B cell (primary cell): Measurements from ENCODE around the gene PSMD1. TPM values are rescaled to one million over a fixed set of nuclear protein-coding genes. Genes with fewer than 3 reads are reported as not detected.

Source experiments
- ATAC-seq: fragments of 200-7000 bp; cut with Tn5 transposase; one replicate; pipeline ENCODE4 v1.10.0; 2021; ENCODE audit warnings: low read depth, mild to moderate bottlenecking, moderate number of reproducible peaks, moderate library complexity
- CTCF ChIA-PET: fragments of 350-600 bp; sonication (Branson Sonifier 250); formaldehyde crosslinking; loops from one replicate; lab custom pipeline; 2021; ENCODE audit warnings: antibody characterized with exemption, inconsistent platforms; lab: Charles Lee
- POLR2A ChIA-PET: fragments of 350-600 bp; sonication (Branson Sonifier 250); formaldehyde crosslinking; loops from one replicate; lab custom pipeline; 2021; ENCODE audit warnings: antibody characterized with exemption; lab: Charles Lee
- DNase-seq: peaks from one replicate; pipeline ENCODE4 v3.0.0; 2013
- H2AFZ ChIP-seq: 2 replicates; pipeline ENCODE4 v1.6.1; 2012; ENCODE audit warnings: mild to moderate bottlenecking, low read depth, low read length; ENCODE audit not compliant: insufficient read depth, poor library complexity, severe bottlenecking
- H3K27ac ChIP-seq, 2 donors: 1 replicate in 1 of 2; 2 replicates in 1 of 2; pipeline ENCODE4 v1.5.1; 2012 to 2013; ENCODE audit warnings: low read length in 2 of 2, mild to moderate bottlenecking in 2 of 2, moderate library complexity in 1 of 2
- H3K27me3 ChIP-seq, 4 experiments: fragments of 200-600 bp in 1 of 4; sonication (generic) in 1 of 4; replicated peaks in 1 of 4; 1 replicate in 2 of 4; 2 replicates in 2 of 4; pipeline versions ENCODE4 v1.6.1 to v1.7.0; 2013 to 2016; ENCODE audit warnings: low read length in 3 of 4, mild to moderate bottlenecking in 2 of 4, mixed read lengths in 1 of 4, moderate library complexity in 1 of 4; ENCODE audit not compliant: insufficient read depth in 4 of 4, control insufficient read depth in 3 of 4; ENCODE audit errors: control extremely low read depth in 1 of 4
- H3K36me3 ChIP-seq, 2 experiments: replicated peaks in 1 of 2; 1 replicate in 1 of 2; 2 replicates in 1 of 2; pipeline versions ENCODE4 v1.6.1 to v1.7.1; 2013; ENCODE audit warnings: low read length in 1 of 2; ENCODE audit not compliant: insufficient read depth in 2 of 2, control insufficient read depth in 1 of 2; ENCODE audit errors: control extremely low read depth in 1 of 2, extremely low read depth in 1 of 2
- H3K4me1 ChIP-seq, 2 donors: fragments of 200-600 bp in 1 of 2; sonication (generic) in 1 of 2; 1 replicate in 1 of 2; 2 replicates in 1 of 2; pipeline versions ENCODE4 v1.5.1 to v1.6.1; 2013 to 2017; ENCODE audit warnings: low read length in 2 of 2; ENCODE audit not compliant: control insufficient read depth in 2 of 2, insufficient read depth in 2 of 2
- H3K4me2 ChIP-seq: replicated peaks from 2 replicates; pipeline ENCODE3; 2012; ENCODE audit warnings: mild to moderate bottlenecking, low read depth, low read length; ENCODE audit not compliant: poor library complexity, severe bottlenecking
- H3K4me3 ChIP-seq, 5 experiments: fragments of 200-600 bp in 1 of 5; sonication (generic) in 1 of 5; 1 replicate in 3 of 5; 2 replicates in 2 of 5; pipeline versions ENCODE4 v1.5.1 to v1.7.0; 2011 to 2016; ENCODE audit warnings: low read length in 4 of 5, mild to moderate bottlenecking in 4 of 5, low read depth in 2 of 5, control low read depth in 1 of 5, moderate library complexity in 1 of 5; ENCODE audit not compliant: insufficient read depth in 1 of 5; ENCODE audit errors: control extremely low read depth in 1 of 5, extremely low read depth in 1 of 5
- H3K79me2 ChIP-seq: fragments of 200-600 bp; sonication (generic); one replicate; pipeline ENCODE4 v1.6.0; 2016; ENCODE audit warnings: low read length; ENCODE audit not compliant: control insufficient read depth, insufficient read depth
- H3K9ac ChIP-seq: fragments of 200-600 bp; sonication (generic); 2 replicates; pipeline ENCODE4 v1.6.1; 2017; ENCODE audit warnings: mild to moderate bottlenecking, low read length, moderate library complexity
- H3K9me3 ChIP-seq, 3 donors: one replicate each; pipeline versions ENCODE4 v1.6.1 to v1.7.1; 2013; ENCODE audit warnings: low read length in 2 of 3; ENCODE audit not compliant: control insufficient read depth in 2 of 3, insufficient read depth in 1 of 3; ENCODE audit errors: control extremely low read depth in 1 of 3
- H4K20me1 ChIP-seq: 2 replicates; pipeline ENCODE4 v1.6.0; 2012; ENCODE audit warnings: mild to moderate bottlenecking, low read length; ENCODE audit not compliant: insufficient read depth, control insufficient read depth, poor library complexity, severe bottlenecking
- H3K27ac Mint-ChIP-seq: one replicate; pipeline ENCODE4 v1.8.0; 2021; ENCODE audit warnings: mixed read lengths
- H3K27me3 Mint-ChIP-seq: one replicate; pipeline ENCODE4 v1.8.0; 2021; ENCODE audit warnings: mixed read lengths
- H3K4me1 Mint-ChIP-seq: one replicate; pipeline ENCODE4 v1.8.0; 2021; ENCODE audit warnings: mixed read lengths
- H3K4me3 Mint-ChIP-seq: one replicate; pipeline ENCODE4 v1.8.0; 2021; ENCODE audit warnings: mixed read lengths
- H3K9me3 Mint-ChIP-seq: one replicate; pipeline ENCODE4 v1.8.0; 2022; ENCODE audit warnings: mixed read lengths; ENCODE audit not compliant: insufficient read depth
- CTCF ChIP-seq: fragments of 200-600 bp; IDR thresholded peaks from one replicate; pipeline ENCODE4 v1.8.0; 2022; ENCODE audit warnings: antibody characterized with exemption, mild to moderate bottlenecking
- EZH2 ChIP-seq: IDR thresholded peaks from 2 replicates; pipeline ENCODE4 v1.6.1; 2012; ENCODE audit warnings: borderline replicate concordance, low read depth, mild to moderate bottlenecking, moderate library complexity, low read length; ENCODE audit not compliant: insufficient read depth, poor library complexity, severe bottlenecking
- WGBS: methylation state at CpG from one replicate; pipeline ENCODE4 v1.1.5; 2013; ENCODE audit warnings: missing lambda C conversion rate; ENCODE audit not compliant: insufficient coverage; 5-methylcytosine and 5-hydroxymethylcytosine counted together
- intact Hi-C: fragments of 100-400 bp; cut with micrococcal nuclease; formaldehyde crosslinking; loops from one replicate; pipeline ENCODE4 v1.10.0; 2022
- polyA plus RNA-seq: library from polyadenylated mRNA; depleted of rRNA; stranded (reverse); fragments of >200 nt; gene quantifications from 2 replicates; pipeline ENCODE4 v1.2.3, GENCODE V29; 2012
- total RNA-seq, 2 donors: library from RNA; stranded (reverse); fragments of 120-200 nt in 1 of 2; gene quantifications; 1 replicate in 1 of 2; 2 replicates in 1 of 2; pipeline versions ENCODE4 v1.2.3 to v1.2.4, GENCODE V29; 2013 to 2022

The PSMD1 gene
- total and polyA plus RNA-seq, 2 donors (not counting 1 experiment from before 2014, with no cell fraction given) = 21.5 to 48.2 TPM

GRCh38 chr2:231030725-231031124, 25.9 kb upstream of the PSMD1 start:
- peaks cover 9% of the 10 kb centered on the region for H3K4me1 Mint-ChIP-seq
- no peaks in the 10 kb centered on the region for H3K36me3 ChIP-seq
- peaks cover 0 to 4% (median 0%) of the 10 kb centered on the region in 3 donors for H3K9me3 ChIP-seq
- no peak overlapping the region for H3K27ac ChIP-seq
- ATAC-seq (no peak), DNase-seq (no peak)
- no peak overlapping the region for H3K9ac ChIP-seq
- no peak for TF ChIP-seq EZH2
- no peak for TF ChIP-seq CTCF
- peaks cover 14% of the 10 kb centered on the region for H3K27me3 Mint-ChIP-seq
- H3K4me3 ChIP-seq = no peak overlapping the region
- CTCF ChIA-PET = interaction anchor here (1.4 kb wide), 1 partner anchor 22 kb away, joined by 4 read pairs; no protein-coding TSS in a partner anchor
- no peak overlapping the region for H3K27ac Mint-ChIP-seq
- no peaks in the 10 kb centered on the region for H3K9me3 Mint-ChIP-seq
- no peak overlapping the region for H3K4me2 ChIP-seq
- H3K79me2 ChIP-seq = no peaks in the 10 kb centered on the region
- POLR2A ChIA-PET = no interaction called here
- H3K4me3 Mint-ChIP-seq = no peak overlapping the region
- H4K20me1 ChIP-seq = no peaks in the 10 kb centered on the region
- WGBS = 40% methylated on average over 1 of the region's 3 CpGs
- H3K4me1 ChIP-seq = peaks cover 7 to 8% of the 10 kb centered on the region in 2 donors
- H2AFZ ChIP-seq = no peak overlapping the region
- intact Hi-C loops = no loop called here
- peaks cover 0 to 10% (median under 1%) of the 10 kb centered on the region in 4 experiments for H3K27me3 ChIP-seq

- H3K27me3 Mint-ChIP-seq = peaks cover 25% of the 10 kb centered on the region
- H3K4me3 Mint-ChIP-seq = no peak overlapping the region
- CTCF ChIA-PET = no interaction called here
- Histone ChIP-seq H3K9me3 (peaks cover 0 to 4% (median 0%) of the 10 kb centered on the region in 3 donors), H3K79me2 (no peaks in the 10 kb centered on the region), H3K9ac (no peak overlapping the region), H3K27ac (no peak overlapping the region), H3K4me3 (no peak overlapping the region), H3K27me3 (peaks cover 0 to 24% (median 12%) of the 10 kb centered on the region in 4 experiments), H2AFZ (no peak overlapping the region), H3K4me1 (peaks cover 10 to 13% of the 10 kb centered on the region in 2 donors), H3K36me3 (no peaks in the 10 kb centered on the region), H4K20me1 (no peaks in the 10 kb centered on the region), H3K4me2 (no peak overlapping the region)
- 84% methylated on average over 5 of the region's 5 CpGs for WGBS
- POLR2A ChIA-PET = no interaction called here
- H3K27ac Mint-ChIP-seq = no peak overlapping the region
- TF ChIP-seq EZH2 (no peak), CTCF (no peak)
- intact Hi-C loops = no loop called here
- ATAC-seq (no peak), DNase-seq (no peak)
- peaks cover 11% of the 10 kb centered on the region for H3K4me1 Mint-ChIP-seq
- no peaks in the 10 kb centered on the region for H3K9me3 Mint-ChIP-seq
Measured at GRCh38 chr2:231032575-231033140, 24.0 kb upstream of the PSMD1 start.
